ENCODE measurements around the gene OR4D9. TPM values are rescaled to one million over a fixed set of nuclear protein-coding genes. Genes with fewer than 3 reads are reported as not detected.
A peak's percentile ranks its signal among the peaks of the same experiment; 100 is the strongest.

OR4D9 gene
- total and polyA plus RNA-seq, 2 donors (not counting 1 experiment from before 2014, with no cell fraction given) = not detected

GRCh38 chr11:59548309-59548656, 36.9 kb downstream of the OR4D9 start:
- WGBS (ENCODE audit: insufficient coverage) = no CpG with 5 or more reads among the region's 5 CpGs
- Histone ChIP-seq H3K36me3 (replicated peaks in 1 of 2; ENCODE audit: control extremely low read depth in 1 of 2, control insufficient read depth in 1 of 2, extremely low read depth in 1 of 2, insufficient read depth in 2 of 2, low read length in 1 of 2) (no peaks in the 10 kb centered on the region), H3K27ac (ENCODE audit: low read length in 2 of 2) (no peak overlapping the region), H3K79me2 (ENCODE audit: control insufficient read depth, insufficient read depth, low read length) (no peaks in the 10 kb centered on the region), H3K4me2 (replicated peaks; ENCODE audit: low read depth, low read length, poor library complexity, severe bottlenecking) (no peak overlapping the region), H3K4me3 (ENCODE audit: control extremely low read depth in 1 of 5, extremely low read depth in 1 of 5, insufficient read depth in 1 of 5, low read depth in 2 of 5, low read length in 4 of 5) (no peak overlapping the region), H3K9ac (ENCODE audit: low read length) (no peak overlapping the region), H4K20me1 (ENCODE audit: control insufficient read depth, insufficient read depth, low read length, poor library complexity, severe bottlenecking) (no peaks in the 10 kb centered on the region), H2AFZ (ENCODE audit: insufficient read depth, low read depth, low read length, poor library complexity, severe bottlenecking) (no peak overlapping the region), H3K9me3 (ENCODE audit: control extremely low read depth in 1 of 3, control insufficient read depth in 2 of 3, insufficient read depth in 1 of 3, low read length in 2 of 3) (peaks cover 0 to 2% (median 0%) of the 10 kb centered on the region in 3 donors), H3K27me3 (replicated peaks in 1 of 4; ENCODE audit: control extremely low read depth in 1 of 4, control insufficient read depth in 3 of 4, insufficient read depth in 4 of 4, low read length in 3 of 4) (no peaks in the 10 kb centered on the region), H3K4me1 (ENCODE audit: control insufficient read depth in 2 of 2, insufficient read depth in 2 of 2, low read length in 2 of 2) (peaks cover 8 to 17% of the 10 kb centered on the region in 2 donors)
- TF ChIP-seq EZH2 (IDR thresholded peaks at IDR 0.05; ENCODE audit: borderline replicate concordance, insufficient read depth, low read depth, low read length, poor library complexity, severe bottlenecking) (no peak), CTCF (IDR thresholded peaks at IDR 0.05) (no peak)
- Mint-ChIP-seq H3K27me3 (peaks cover 6% of the 10 kb centered on the region), H3K27ac (no peak overlapping the region), H3K9me3 (ENCODE audit: insufficient read depth) (no peaks in the 10 kb centered on the region), H3K4me3 (no peak overlapping the region), H3K4me1 (peaks cover 26% of the 10 kb centered on the region)
- CTCF ChIA-PET = no interaction called here
- DNase-seq = no peak
- no peak for ATAC-seq (ENCODE audit: low read depth)
- POLR2A ChIA-PET = no interaction called here
- intact Hi-C loops (cut with micrococcal nuclease) = no loop called here

DNA sequence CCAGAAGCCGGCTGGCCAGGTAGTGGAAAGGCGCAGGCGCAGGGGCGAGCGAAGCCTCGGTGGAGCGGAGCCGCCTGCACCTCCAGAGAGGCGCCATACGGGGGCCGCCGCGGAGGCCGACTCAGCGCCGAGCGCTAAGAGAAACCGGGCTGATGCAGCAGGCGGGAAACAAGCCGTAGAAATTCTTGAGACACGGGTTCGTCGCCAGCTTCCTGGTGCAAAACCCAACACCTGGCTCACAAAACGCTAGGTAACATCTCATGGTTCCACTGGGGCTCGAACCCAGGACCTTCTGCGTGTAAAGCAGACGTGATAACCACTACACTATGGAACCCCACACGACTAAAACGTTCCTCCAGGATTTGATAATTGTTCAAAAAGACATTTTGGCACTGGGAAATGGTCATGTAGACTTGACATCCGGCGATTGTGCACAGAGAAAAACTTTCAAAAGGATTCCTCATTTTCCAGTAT, 39.1 kb downstream of the OR4D9 start:
- Mint-ChIP-seq H3K4me3 (peak overlapping the region; percentile 88), H3K9me3 (ENCODE audit: insufficient read depth) (no peaks in the 10 kb centered on the region), H3K4me1 (peaks cover 29% of the 10 kb centered on the region), H3K27me3 (no peaks in the 10 kb centered on the region), H3K27ac (peak overlapping the region; percentile 92)
- DNase-seq (peak; percentile 94), ATAC-seq (ENCODE audit: low read depth) (peak; percentile 90)
- TF ChIP-seq EZH2 (IDR thresholded peaks at IDR 0.05; ENCODE audit: borderline replicate concordance, insufficient read depth, low read depth, low read length, poor library complexity, severe bottlenecking) (no peak), CTCF (IDR thresholded peaks at IDR 0.05) (peak; percentile 68)
- no peaks in the 10 kb centered on the region for H3K36me3 ChIP-seq (replicated peaks in 1 of 2; ENCODE audit: control extremely low read depth in 1 of 2, control insufficient read depth in 1 of 2, extremely low read depth in 1 of 2, insufficient read depth in 2 of 2, low read length in 1 of 2)
- H3K79me2 ChIP-seq (ENCODE audit: control insufficient read depth, insufficient read depth, low read length) = no peaks in the 10 kb centered on the region
- H3K27me3 ChIP-seq (replicated peaks in 1 of 4; ENCODE audit: control extremely low read depth in 1 of 4, control insufficient read depth in 3 of 4, insufficient read depth in 4 of 4, low read length in 3 of 4) = no peaks in the 10 kb centered on the region
- ChIA-PET POLR2A (interaction anchor here (0.6 to 0.7 kb wide), 4 partner anchors 11 to 480 kb away, joined by 3 to 7 read pairs (median 5); partner anchors contain the start of gene OSBP), CTCF (interaction anchor here (1.3 to 3.6 kb wide), 4 partner anchors 10 to 119 kb away, joined by 4 to 18 read pairs (median 10); partner anchors contain the start of gene PATL1)
- peaks cover 9 to 17% of the 10 kb centered on the region in 2 donors for H3K4me1 ChIP-seq (ENCODE audit: control insufficient read depth in 2 of 2, insufficient read depth in 2 of 2, low read length in 2 of 2)
- peak overlapping the region; percentile 57 for H2AFZ ChIP-seq (ENCODE audit: insufficient read depth, low read depth, low read length, poor library complexity, severe bottlenecking)
- H3K9me3 ChIP-seq (ENCODE audit: control extremely low read depth in 1 of 3, control insufficient read depth in 2 of 3, insufficient read depth in 1 of 3, low read length in 2 of 3) = peaks cover 0 to 11% (median 0%) of the 10 kb centered on the region in 3 donors
- peak overlapping the region; percentile 46 to 87 (median 76) for H3K4me3 ChIP-seq (ENCODE audit: control extremely low read depth in 1 of 5, extremely low read depth in 1 of 5, insufficient read depth in 1 of 5, low read depth in 2 of 5, low read length in 4 of 5)
- no peaks in the 10 kb centered on the region for H4K20me1 ChIP-seq (ENCODE audit: control insufficient read depth, insufficient read depth, low read length, poor library complexity, severe bottlenecking)
- WGBS (ENCODE audit: insufficient coverage) = under 1% methylated on average over 29 of the region's 31 CpGs
- H3K4me2 ChIP-seq (replicated peaks; ENCODE audit: low read depth, low read length, poor library complexity, severe bottlenecking) = peak overlapping the region; percentile 77
- H3K9ac ChIP-seq (ENCODE audit: low read length) = peak overlapping the region; percentile 71
- peak overlapping the region; percentile 35 to 54 for H3K27ac ChIP-seq (ENCODE audit: low read length in 2 of 2)
- intact Hi-C loops (cut with micrococcal nuclease) = loop anchor here (1.0 to 10.0 kb wide), 7 partner anchors 10 to 262 kb away; partner anchors contain the start of genes MRPL16 and STX3

All from B cell (primary cell).